A549 (cell line): ENCODE results near the gene FSTL5. TPM values are rescaled to one million over a fixed set of nuclear protein-coding genes. Genes with fewer than 3 reads are reported as not detected.

Source experiments
- ATAC-seq, 2 experiments: fragments of 200-7000 bp in 1 of 2; fragments of >200 bp in 1 of 2; cut with Nextera tagmentation in 1 of 2; cut with Tn5 transposase in 1 of 2; 3 replicates each; pipeline versions ENCODE4 v1.8.0 to v1.9.1; 2018 to 2020; ENCODE audit warnings: mild to moderate bottlenecking in 1 of 2, moderate library complexity in 1 of 2
- CTCF ChIA-PET: fragments of 300-600 bp; sonication (Branson Sonifier 250); formaldehyde crosslinking; extraction: SDS; loops from one replicate; lab custom pipeline; 2021; ENCODE audit warnings: antibody characterized with exemption, inconsistent platforms; lab: Yijun Ruan, JAX
- POLR2A ChIA-PET: fragments of 350-600 bp; formaldehyde crosslinking; extraction: SDS; loops from one replicate; lab custom pipeline; 2021; ENCODE audit warnings: antibody characterized with exemption, inconsistent platforms; lab: Yijun Ruan, JAX
- DNase-seq, 2 experiments: peaks; one replicate each; pipeline versions ENCODE4 v3.0.0 to v3.0.0-alpha.2; 2011 to 2016; ENCODE audit warnings: low read depth in 1 of 2, low spot score in 1 of 2
- FAIRE-seq: peaks from 2 replicates; lab custom pipeline; 2011; peaks lifted over from hg19 to GRCh38; lab: Jason Lieb, UNC
- H3K27ac ChIP-seq, 2 experiments: fragments of >200 bp; sonication (Bioruptor Twin); formaldehyde crosslinking; 3 replicates each; pipeline ENCODE4 v1.5.1; 2016 to 2017
- H3K4me1 ChIP-seq: fragments of >200 bp; sonication (Bioruptor Twin); formaldehyde crosslinking; 3 replicates; pipeline ENCODE4 v1.6.1; 2016
- H3K4me2 ChIP-seq: fragments of >200 bp; sonication (Bioruptor Twin); formaldehyde crosslinking; 3 replicates; pipeline ENCODE4 v1.6.1; 2016
- H3K4me3 ChIP-seq: fragments of >200 bp; sonication (Bioruptor Twin); formaldehyde crosslinking; 3 replicates; pipeline ENCODE4 v1.5.1; 2016
- H3K9me3 ChIP-seq: fragments of >200 bp; sonication (Bioruptor Twin); formaldehyde crosslinking; 3 replicates; pipeline ENCODE4 v1.6.1; 2016
- BHLHE40 ChIP-seq: IDR thresholded peaks from 2 replicates; pipeline ENCODE4 v1.6.1; 2012; ENCODE audit warnings: low read depth, low read length, inconsistent platforms
- CBX2 ChIP-seq: fragments of 200-600 bp; sonication (generic); IDR thresholded peaks from 2 replicates; pipeline ENCODE4 v1.6.1; 2016; ENCODE audit warnings: low read depth, mild to moderate bottlenecking, borderline replicate concordance
- CBX8 ChIP-seq: fragments of 200-600 bp; sonication (generic); IDR thresholded peaks from 2 replicates; pipeline ENCODE4 v1.6.1; 2016
- CHD4 ChIP-seq: fragments of 200-600 bp; sonication (generic); IDR thresholded peaks from 2 replicates; pipeline ENCODE4 v1.6.1; 2016; ENCODE audit warnings: antibody characterized with exemption, mild to moderate bottlenecking, borderline replicate concordance
- EHF ChIP-seq: fragments of 250-450 bp; sonication (Bioruptor Pico); IDR thresholded peaks from 2 replicates; pipeline ENCODE4 v1.5.0; 2020; ENCODE audit warnings: mild to moderate bottlenecking
- EP300 ChIP-seq, 2 experiments: fragments of >200 bp; sonication (Bioruptor Twin); formaldehyde crosslinking; IDR thresholded peaks; 2 replicates in 1 of 2; 3 replicates in 1 of 2; pipeline ENCODE4 v1.6.1; 2016 to 2017
- ESRRA ChIP-seq: fragments of 150-350 bp; IDR thresholded peaks from 2 replicates; pipeline ENCODE4 v1.6.1; 2014; ENCODE audit warnings: mild to moderate bottlenecking, low read length, borderline replicate concordance
- FOSL2 ChIP-seq, 2 experiments: fragments of 450-650 bp in 1 of 2; fragments of >200 bp in 1 of 2; sonication (Bioruptor Twin) in 1 of 2; formaldehyde crosslinking; IDR thresholded peaks; 2 replicates each; pipeline versions ENCODE4 v1.5.0 to v1.6.1; 2016 to 2020; ENCODE audit warnings: mild to moderate bottlenecking in 1 of 2, moderate library complexity in 1 of 2
- GATA3 ChIP-seq: IDR thresholded peaks from 2 replicates; pipeline ENCODE4 v1.6.1; 2012; ENCODE audit warnings: borderline replicate concordance
- HEYL ChIP-seq: fragments of 250-450 bp; sonication (Bioruptor Pico); IDR thresholded peaks from 2 replicates; pipeline ENCODE4 v1.8.0; 2021; ENCODE audit warnings: mild to moderate bottlenecking, moderate library complexity
- HOXA7 ChIP-seq: fragments of 250-450 bp; sonication (Bioruptor Pico); IDR thresholded peaks from 2 replicates; pipeline ENCODE4 v1.5.0; 2020; ENCODE audit warnings: mild to moderate bottlenecking, moderate library complexity
- MAZ ChIP-seq: fragments of 150-350 bp; IDR thresholded peaks from 2 replicates; pipeline ENCODE4 v1.6.1; 2014; ENCODE audit warnings: antibody characterized with exemption, low read depth, low read length, borderline replicate concordance
- MYC ChIP-seq: IDR thresholded peaks from 2 replicates; pipeline ENCODE4 v1.6.1; 2012; ENCODE audit warnings: mild to moderate bottlenecking, inconsistent platforms, low read length, improper control_type of control experiment, borderline replicate concordance
- PHF8 ChIP-seq: fragments of 200-600 bp; sonication (generic); IDR thresholded peaks from 2 replicates; pipeline ENCODE4 v1.6.1; 2016; ENCODE audit warnings: low read depth, mild to moderate bottlenecking, antibody characterized with exemption, moderate library complexity, borderline replicate concordance
- POLR2AphosphoS2 ChIP-seq: conservative IDR thresholded peaks from 2 replicates; pipeline ENCODE4 v1.6.1; 2012; ENCODE audit warnings: low read length, improper control_type of control experiment, inconsistent platforms
- RARB ChIP-seq: fragments of 250-450 bp; sonication (Bioruptor Pico); IDR thresholded peaks from 2 replicates; pipeline ENCODE4 v1.8.0; 2021; ENCODE audit warnings: mild to moderate bottlenecking, moderate library complexity
- RFX5 ChIP-seq: fragments of 450-650 bp; IDR thresholded peaks from 2 replicates; pipeline ENCODE4 v1.7.1; 2014; ENCODE audit warnings: antibody characterized with exemption, mild to moderate bottlenecking, moderate library complexity
- RNF2 ChIP-seq: fragments of 200-600 bp; sonication (generic); IDR thresholded peaks from 2 replicates; pipeline ENCODE4 v1.6.1; 2016; ENCODE audit warnings: low read depth, mild to moderate bottlenecking, antibody characterized with exemption, moderate library complexity, borderline replicate concordance
- TP53 ChIP-seq: fragments of 250-450 bp; sonication (Bioruptor Pico); IDR thresholded peaks from 2 replicates; pipeline ENCODE4 v1.5.0; 2021; ENCODE audit warnings: mild to moderate bottlenecking, moderate library complexity
- ZFP36 ChIP-seq: fragments of 450-650 bp; IDR thresholded peaks from 2 replicates; pipeline ENCODE4 v1.6.1; 2014; ENCODE audit warnings: borderline replicate concordance; ENCODE audit not compliant: partially characterized antibody
- WGBS: methylation state at CpG from one replicate; pipeline ENCODE4 v1.1.6; 2017; ENCODE audit errors: missing lambda C conversion rate; 5-methylcytosine and 5-hydroxymethylcytosine counted together
- polyA plus RNA-seq, 4 experiments: library from polyadenylated mRNA; depleted of rRNA in 3 of 4; stranded (reverse); fragments of >200 nt; fragmentation: RNase III in 1 of 4; extraction: RNeasy Plus Mini Kit Qiagen cat#74134 plus additional on column Dnase treatment in 1 of 4; gene quantifications; 2 replicates in 3 of 4; 3 replicates in 1 of 4; pipeline ENCODE4 v1.2.3, GENCODE V29; 2011 to 2017
- TF ChIP-seq, protein P1 (sequence below): fragments of 450-650 bp; IDR thresholded peaks from 2 replicates; pipeline ENCODE4 v1.6.1; 2014; ENCODE audit warnings: antibody characterized with exemption
- TF ChIP-seq, protein P2 (sequence below): fragments of >200 bp; sonication (Bioruptor Twin); formaldehyde crosslinking; IDR thresholded peaks from 3 replicates; pipeline ENCODE4 v1.6.1; 2016
- TF ChIP-seq, protein P3 (sequence below): fragments of 250-450 bp; sonication (Bioruptor Pico); IDR thresholded peaks from 2 replicates; pipeline ENCODE4 v1.5.0; 2020; ENCODE audit warnings: low read depth, mild to moderate bottlenecking, moderate library complexity
- TF ChIP-seq, protein P4 (sequence below): fragments of 250-450 bp; sonication (Bioruptor Pico); IDR thresholded peaks from 2 replicates; pipeline ENCODE4 v1.5.0; 2021; ENCODE audit warnings: mild to moderate bottlenecking, moderate library complexity, borderline replicate concordance

Gene FSTL5
- polyA plus RNA-seq, 2 of the 4 experiments (the other 2 are of a cell fraction), result 0.06 to 0.10 TPM

DNA sequence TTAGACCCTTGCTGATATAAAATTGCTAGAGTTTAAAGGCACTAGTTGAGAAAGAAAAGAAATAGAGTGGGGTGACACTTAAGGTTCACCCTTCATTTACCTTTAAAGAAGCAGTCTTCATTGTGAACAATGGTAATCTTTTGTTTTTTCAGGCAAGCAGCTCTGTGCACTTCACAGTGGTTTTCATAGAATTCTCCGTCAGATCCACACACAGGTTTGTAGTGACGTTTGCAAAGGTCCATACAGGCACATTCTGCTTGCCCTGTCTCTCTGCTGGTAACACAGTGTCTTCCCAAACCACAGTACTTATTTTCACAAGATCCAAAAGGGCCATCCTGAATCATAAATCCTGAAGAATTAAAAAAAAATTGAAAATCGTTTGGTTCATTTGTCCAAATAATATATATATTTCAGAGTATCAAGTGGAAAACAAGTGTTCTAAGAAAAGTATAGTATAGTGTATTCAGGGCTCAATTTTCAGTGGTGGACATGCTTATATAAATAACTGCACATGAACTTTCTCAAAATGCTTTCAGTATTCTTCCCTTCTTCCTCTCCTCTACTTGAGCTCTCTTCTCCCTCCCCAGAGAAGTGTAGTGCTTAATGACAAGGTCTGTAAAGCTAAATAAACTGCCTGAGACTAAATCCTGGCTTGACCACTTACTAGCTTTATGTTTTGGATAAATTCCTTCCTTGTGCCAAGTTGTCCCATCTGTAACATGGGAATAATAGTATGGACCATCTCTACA, 243.3 kb downstream of the FSTL5 start:
- TF ChIP-seq RNF2 (no peak), RARB (CRISPR knock-in tag) (no peak), HEYL (no peak), PHF8 (no peak), RFX5 (no peak)
- TF ChIP-seq, protein P1, sequence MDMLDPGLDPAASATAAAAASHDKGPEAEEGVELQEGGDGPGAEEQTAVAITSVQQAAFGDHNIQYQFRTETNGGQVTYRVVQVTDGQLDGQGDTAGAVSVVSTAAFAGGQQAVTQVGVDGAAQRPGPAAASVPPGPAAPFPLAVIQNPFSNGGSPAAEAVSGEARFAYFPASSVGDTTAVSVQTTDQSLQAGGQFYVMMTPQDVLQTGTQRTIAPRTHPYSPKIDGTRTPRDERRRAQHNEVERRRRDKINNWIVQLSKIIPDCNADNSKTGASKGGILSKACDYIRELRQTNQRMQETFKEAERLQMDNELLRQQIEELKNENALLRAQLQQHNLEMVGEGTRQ, result no peak
- Histone ChIP-seq H3K4me3 (no peak overlapping the region), H3K4me2 (peak overlapping the region; percentile 65), H3K9me3 (no peaks in the 10 kb centered on the region), H3K27ac (peak overlapping the region; percentile 56 to 80; a peak in 5 of 6 replicates), H3K4me1 (peaks cover 33% of the 10 kb centered on the region)
- POLR2A ChIA-PET, result no interaction called here
- CTCF ChIA-PET, result no interaction called here
- ATAC-seq (peak; percentile 24 to 52; a peak in 4 of 6 replicates), DNase-seq (no peak), FAIRE-seq (no peak)
- WGBS, result 36% methylated on average over 3 of the region's 3 CpGs

DNA sequence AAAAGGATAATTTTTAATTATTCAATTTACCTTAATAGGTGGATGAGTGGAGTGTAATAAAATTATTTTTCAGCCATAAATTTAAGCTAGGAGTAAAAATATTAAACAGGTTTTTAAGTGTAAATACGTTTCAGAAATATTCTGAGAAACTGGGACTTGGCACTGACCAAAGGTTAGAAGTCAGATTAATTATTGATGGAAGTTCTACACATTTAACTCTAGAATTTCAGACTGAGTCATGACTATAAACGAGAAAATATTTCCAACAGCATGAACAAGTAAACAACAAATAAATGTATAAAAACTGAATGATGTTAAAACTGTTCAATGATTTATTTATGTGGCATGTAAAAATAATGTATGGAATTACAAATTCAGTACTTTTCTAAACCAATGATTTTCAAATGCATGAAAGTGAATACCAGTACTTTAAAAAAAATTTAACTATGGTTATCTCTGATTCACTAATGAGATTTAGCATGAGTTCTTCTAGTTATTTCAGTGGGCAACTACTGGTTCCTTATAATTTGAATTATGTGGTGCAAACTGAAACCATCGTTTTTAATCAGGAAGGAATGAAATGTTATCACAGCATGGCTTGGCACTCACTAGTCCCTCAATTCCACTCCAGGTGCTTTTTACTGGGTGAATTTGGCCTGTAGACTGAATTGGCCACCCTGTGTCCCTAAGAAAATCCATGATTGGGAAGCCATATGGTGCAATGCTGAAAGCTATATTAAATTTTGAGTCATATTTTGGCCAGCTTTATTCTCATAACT, 244.2 kb downstream of the FSTL5 start:
- peak in 1 of 2 experiments; percentile 45; a peak in 3 of 6 replicates for ATAC-seq
- no peak for DNase-seq
- H3K27ac ChIP-seq, result peak overlapping the region; percentile 59 to 80
- no peaks in the 10 kb centered on the region for H3K9me3 ChIP-seq
- TF ChIP-seq HOXA7 (CRISPR knock-in tag), result no peak
- no peak for TF ChIP-seq FOSL2 (IDR thresholded peaks at IDR 0.05)
- 0 out of 2 replicates have a peak, but pooled peaks have one; percentile 3 for TF ChIP-seq FOSL2 (CRISPR knock-in tag; IDR thresholded peaks at IDR 0.05)
- TF ChIP-seq, protein P2, sequence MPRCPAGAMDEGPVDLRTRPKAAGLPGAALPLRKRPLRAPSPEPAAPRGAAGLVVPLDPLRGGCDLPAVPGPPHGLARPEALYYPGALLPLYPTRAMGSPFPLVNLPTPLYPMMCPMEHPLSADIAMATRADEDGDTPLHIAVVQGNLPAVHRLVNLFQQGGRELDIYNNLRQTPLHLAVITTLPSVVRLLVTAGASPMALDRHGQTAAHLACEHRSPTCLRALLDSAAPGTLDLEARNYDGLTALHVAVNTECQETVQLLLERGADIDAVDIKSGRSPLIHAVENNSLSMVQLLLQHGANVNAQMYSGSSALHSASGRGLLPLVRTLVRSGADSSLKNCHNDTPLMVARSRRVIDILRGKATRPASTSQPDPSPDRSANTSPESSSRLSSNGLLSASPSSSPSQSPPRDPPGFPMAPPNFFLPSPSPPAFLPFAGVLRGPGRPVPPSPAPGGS, result no peak
- TF ChIP-seq ZFP36, result no peak
- H3K4me1 ChIP-seq, result peaks cover 33% of the 10 kb centered on the region
- FAIRE-seq, result no peak
- ChIA-PET CTCF (interaction anchor here (0.6 kb wide), 1 partner anchor 515 kb away, joined by 3 read pairs; no protein-coding TSS in a partner anchor), POLR2A (no interaction called here)
- H3K4me3 ChIP-seq, result no peak overlapping the region
- 2% methylated on average over 3 of the region's 3 CpGs for WGBS
- H3K4me2 ChIP-seq, result peak overlapping the region; percentile 65

DNA sequence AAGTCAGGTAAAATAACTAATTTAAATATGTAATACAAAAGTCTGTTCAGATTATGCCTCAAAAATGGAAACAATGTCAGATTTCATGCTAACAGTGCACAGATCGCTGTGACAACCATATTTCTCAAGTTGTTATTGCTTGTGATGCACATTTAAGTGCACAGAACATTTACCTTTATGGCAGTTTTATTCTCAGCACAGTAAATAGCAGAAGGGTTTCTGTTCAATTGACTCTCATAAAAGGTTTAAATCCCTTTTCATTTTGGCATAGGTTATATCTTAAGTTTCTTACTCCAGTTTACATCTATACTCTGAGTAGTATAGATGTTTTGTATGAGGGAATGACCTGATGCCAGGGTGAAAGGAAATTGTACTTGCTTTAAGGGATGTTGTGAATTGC, 247.8 kb downstream of the FSTL5 start:
- Histone ChIP-seq H3K4me1 (peaks cover 20% of the 10 kb centered on the region), H3K9me3 (no peaks in the 10 kb centered on the region), H3K27ac (no peak overlapping the region), H3K4me3 (no peak overlapping the region), H3K4me2 (no peak overlapping the region)
- no peak for FAIRE-seq
- ChIA-PET POLR2A (no interaction called here), CTCF (no interaction called here)
- WGBS, result 30% methylated on average over 1 of the region's 1 CpG
- no peak for ATAC-seq
- no peak for DNase-seq
- TF ChIP-seq EP300 (IDR thresholded peaks at IDR 0.05) (no peak), BHLHE40 (no peak), TP53 (CRISPR knock-in tag) (no peak), EHF (no peak), POLR2AphosphoS2 (no peak), CBX2 (no peak), RARB (CRISPR knock-in tag) (no peak), GATA3 (no peak), CHD4 (no peak), CBX8 (no peak), ESRRA (no peak), MAZ (no peak), MYC (no peak)
- TF ChIP-seq, protein P2, result no peak
- TF ChIP-seq, protein P3, sequence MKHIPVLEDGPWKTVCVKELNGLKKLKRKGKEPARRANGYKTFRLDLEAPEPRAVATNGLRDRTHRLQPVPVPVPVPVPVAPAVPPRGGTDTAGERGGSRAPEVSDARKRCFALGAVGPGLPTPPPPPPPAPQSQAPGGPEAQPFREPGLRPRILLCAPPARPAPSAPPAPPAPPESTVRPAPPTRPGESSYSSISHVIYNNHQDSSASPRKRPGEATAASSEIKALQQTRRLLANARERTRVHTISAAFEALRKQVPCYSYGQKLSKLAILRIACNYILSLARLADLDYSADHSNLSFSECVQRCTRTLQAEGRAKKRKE (CRISPR knock-in tag), result no peak
- TF ChIP-seq, protein P4, sequence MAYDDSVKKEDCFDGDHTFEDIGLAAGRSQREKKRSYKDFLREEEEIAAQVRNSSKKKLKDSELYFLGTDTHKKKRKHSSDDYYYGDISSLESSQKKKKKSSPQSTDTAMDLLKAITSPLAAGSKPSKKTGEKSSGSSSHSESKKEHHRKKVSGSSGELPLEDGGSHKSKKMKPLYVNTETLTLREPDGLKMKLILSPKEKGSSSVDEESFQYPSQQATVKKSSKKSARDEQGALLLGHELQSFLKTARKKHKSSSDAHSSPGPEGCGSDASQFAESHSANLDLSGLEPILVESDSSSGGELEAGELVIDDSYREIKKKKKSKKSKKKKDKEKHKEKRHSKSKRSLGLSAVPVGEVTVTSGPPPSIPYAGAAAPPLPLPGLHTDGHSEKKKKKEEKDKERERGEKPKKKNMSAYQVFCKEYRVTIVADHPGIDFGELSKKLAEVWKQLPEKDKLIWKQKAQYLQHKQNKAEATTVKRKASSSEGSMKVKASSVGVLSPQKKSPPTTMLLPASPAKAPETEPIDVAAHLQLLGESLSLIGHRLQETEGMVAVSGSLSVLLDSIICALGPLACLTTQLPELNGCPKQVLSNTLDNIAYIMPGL, result no peak
- TF ChIP-seq, protein P1, result no peak
